Activated CD4-positive, alpha-beta T cell treated with anti-CD3 and anti-CD28 coated beads for 36 hours (primary cell): ENCODE data around the gene MOV10. TPM values are rescaled to one million over a fixed set of nuclear protein-coding genes. Genes with fewer than 3 reads are reported as not detected.

Experiments
- ATAC-seq: fragments of 200-7000 bp; cut with Tn5 transposase; one replicate; pipeline ENCODE4 v1.10.0; 2021; ENCODE audit warnings: mild to moderate bottlenecking, moderate library complexity
- CTCF ChIA-PET: fragments of 350-600 bp; sonication (Branson Sonifier 250); formaldehyde crosslinking; loops from one replicate; lab custom pipeline; 2021; ENCODE audit warnings: antibody characterized with exemption; lab: Charles Lee
- POLR2A ChIA-PET: fragments of 350-600 bp; sonication (Branson Sonifier 250); formaldehyde crosslinking; loops from one replicate; lab custom pipeline; 2021; ENCODE audit warnings: antibody characterized with exemption, inconsistent platforms; lab: Charles Lee
- DNase-seq: peaks from one replicate; pipeline ENCODE4 v3.0.0-alpha.2; 2020
- H3K27ac Mint-ChIP-seq: one replicate; pipeline ENCODE4 v1.8.0; 2021; ENCODE audit warnings: mixed read lengths
- H3K27me3 Mint-ChIP-seq: one replicate; pipeline ENCODE4 v1.8.0; 2021; ENCODE audit warnings: mixed read lengths
- H3K36me3 Mint-ChIP-seq: one replicate; pipeline ENCODE4 v1.8.0; 2021; ENCODE audit warnings: low read depth, mixed read lengths
- H3K4me1 Mint-ChIP-seq: one replicate; pipeline ENCODE4 v1.8.0; 2021; ENCODE audit warnings: mixed read lengths
- H3K4me3 Mint-ChIP-seq: one replicate; pipeline ENCODE4 v1.8.0; 2021; ENCODE audit warnings: mild to moderate bottlenecking, moderate library complexity, mixed read lengths
- H3K9me3 Mint-ChIP-seq: one replicate; pipeline ENCODE4 v1.8.0; 2021; ENCODE audit warnings: low read depth, mixed read lengths
- intact Hi-C, 2 experiments: fragments of 100-400 bp; cut with DNase I in 1 of 2; cut with micrococcal nuclease in 1 of 2; formaldehyde crosslinking; loops; one replicate each; pipeline versions ENCODE4 v1.14.2 to v1.15.1; 2022 to 2024; cut with DNase I, micrococcal nuclease
- total RNA-seq, 2 experiments: library from RNA; stranded (reverse); gene quantifications; one replicate each; pipeline ENCODE4 v1.2.3, GENCODE V29; 2021

MOV10 gene
- total RNA-seq, 2 experiments from 2014 or later = 80.3 to 87.5 TPM

DNA sequence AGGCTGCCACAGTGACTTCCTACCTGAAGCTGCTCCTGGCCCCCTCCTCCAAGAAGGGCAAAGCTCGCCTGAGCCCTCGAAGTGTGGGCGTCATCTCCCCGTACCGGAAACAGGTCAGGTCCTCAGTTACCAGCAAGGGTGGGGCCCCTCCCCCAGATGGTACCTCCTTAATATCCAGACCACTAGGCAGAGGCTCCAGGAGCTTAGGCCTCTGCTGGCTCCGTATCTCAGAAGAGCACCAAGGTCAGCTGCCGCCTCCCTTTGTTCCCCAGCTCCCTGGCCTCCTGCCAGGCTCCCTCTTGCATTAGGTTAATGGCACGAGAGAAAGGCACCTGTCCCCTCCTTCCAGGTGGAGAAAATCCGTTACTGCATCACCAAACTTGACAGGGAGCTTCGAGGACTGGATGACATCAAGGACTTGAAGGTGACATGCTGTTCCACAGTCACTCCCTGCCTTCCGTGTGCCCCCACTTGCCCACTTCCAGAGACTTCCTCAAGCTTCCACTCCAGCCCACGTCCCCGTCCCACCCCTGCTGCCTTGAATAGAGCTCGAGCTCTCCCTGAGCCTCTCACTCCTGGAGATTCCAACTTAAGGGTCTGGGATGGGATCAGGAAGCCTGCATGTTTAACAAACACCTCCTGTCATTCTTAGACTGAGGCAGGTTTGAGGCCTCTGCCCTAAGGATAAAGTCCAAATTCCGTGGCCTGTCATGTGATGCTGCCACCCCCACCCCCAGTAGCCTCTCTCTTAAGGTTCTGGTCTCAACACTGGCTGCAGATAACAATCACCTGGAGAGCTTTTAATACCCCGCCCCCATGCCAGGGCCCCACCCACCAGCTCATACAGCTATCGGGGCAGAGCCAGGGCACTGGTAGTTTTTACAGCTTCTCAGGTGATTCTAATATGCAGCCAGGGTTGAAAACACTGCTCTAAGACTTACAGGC is 24.2 kb downstream of the MOV10 start:
- Mint-ChIP-seq H3K9me3 (no peaks in the 10 kb centered on the region), H3K36me3 (peaks cover 24% of the 10 kb centered on the region), H3K27ac (no peak overlapping the region), H3K4me1 (peaks cover 41% of the 10 kb centered on the region), H3K27me3 (no peaks in the 10 kb centered on the region), H3K4me3 (no peak overlapping the region)
- intact Hi-C loops = no loop called here
- DNase-seq (no peak), ATAC-seq (no peak)
- ChIA-PET CTCF (interaction anchor here (0.9 to 2.0 kb wide), 3 partner anchors 10 to 81 kb away, joined by 3 to 7 read pairs (median 3); partner anchors contain the start of gene PPM1J), POLR2A (no interaction called here)

DNA sequence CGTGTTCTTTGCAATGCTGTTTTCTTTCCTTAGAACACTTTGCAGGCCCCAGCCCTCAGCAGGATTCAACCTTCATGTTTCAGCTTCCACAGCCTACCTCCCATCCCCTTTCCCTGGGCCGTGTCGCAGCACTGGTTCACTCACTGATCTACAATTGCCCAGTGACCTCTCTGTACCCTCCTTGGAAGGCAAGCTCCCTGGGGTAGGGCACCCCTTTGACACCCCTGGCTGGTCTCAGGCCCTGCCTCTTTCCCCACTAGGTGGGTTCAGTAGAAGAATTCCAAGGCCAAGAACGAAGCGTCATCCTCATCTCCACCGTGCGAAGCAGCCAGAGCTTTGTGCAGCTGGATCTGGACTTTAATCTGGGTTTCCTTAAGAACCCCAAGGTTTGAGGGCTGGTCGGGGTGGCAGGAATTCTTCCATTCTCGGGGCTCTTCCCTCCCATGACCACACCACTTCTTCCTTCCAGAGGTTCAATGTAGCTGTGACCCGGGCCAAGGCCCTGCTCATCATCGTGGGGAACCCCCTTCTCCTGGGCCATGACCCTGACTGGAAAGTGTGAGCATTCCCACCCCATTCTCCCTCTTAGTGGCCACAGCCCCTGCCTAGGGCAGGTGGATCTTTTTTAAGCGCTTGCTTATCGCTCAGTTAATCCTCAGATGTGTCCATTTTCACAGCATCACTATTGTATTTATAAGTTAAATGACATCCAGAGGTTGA is 25.1 kb downstream of the MOV10 start:
- ATAC-seq (no peak), DNase-seq (no peak)
- CTCF ChIA-PET = interaction anchor here (0.9 to 1.1 kb wide), 3 partner anchors 9 to 82 kb away, joined by 3 to 5 read pairs (median 3); no protein-coding TSS in a partner anchor
- H3K36me3 Mint-ChIP-seq = peaks cover 22% of the 10 kb centered on the region
- peaks cover 50% of the 10 kb centered on the region for H3K4me1 Mint-ChIP-seq
- H3K9me3 Mint-ChIP-seq = no peaks in the 10 kb centered on the region
- POLR2A ChIA-PET = interaction anchor here (1.2 kb wide), 1 partner anchor 25 kb away, joined by 4 read pairs; the partner anchor contains the start of gene MOV10
- intact Hi-C loops = no loop called here
- no peaks in the 10 kb centered on the region for H3K27me3 Mint-ChIP-seq
- H3K27ac Mint-ChIP-seq = peak overlapping the region; percentile 87
- H3K4me3 Mint-ChIP-seq = no peak overlapping the region

DNA sequence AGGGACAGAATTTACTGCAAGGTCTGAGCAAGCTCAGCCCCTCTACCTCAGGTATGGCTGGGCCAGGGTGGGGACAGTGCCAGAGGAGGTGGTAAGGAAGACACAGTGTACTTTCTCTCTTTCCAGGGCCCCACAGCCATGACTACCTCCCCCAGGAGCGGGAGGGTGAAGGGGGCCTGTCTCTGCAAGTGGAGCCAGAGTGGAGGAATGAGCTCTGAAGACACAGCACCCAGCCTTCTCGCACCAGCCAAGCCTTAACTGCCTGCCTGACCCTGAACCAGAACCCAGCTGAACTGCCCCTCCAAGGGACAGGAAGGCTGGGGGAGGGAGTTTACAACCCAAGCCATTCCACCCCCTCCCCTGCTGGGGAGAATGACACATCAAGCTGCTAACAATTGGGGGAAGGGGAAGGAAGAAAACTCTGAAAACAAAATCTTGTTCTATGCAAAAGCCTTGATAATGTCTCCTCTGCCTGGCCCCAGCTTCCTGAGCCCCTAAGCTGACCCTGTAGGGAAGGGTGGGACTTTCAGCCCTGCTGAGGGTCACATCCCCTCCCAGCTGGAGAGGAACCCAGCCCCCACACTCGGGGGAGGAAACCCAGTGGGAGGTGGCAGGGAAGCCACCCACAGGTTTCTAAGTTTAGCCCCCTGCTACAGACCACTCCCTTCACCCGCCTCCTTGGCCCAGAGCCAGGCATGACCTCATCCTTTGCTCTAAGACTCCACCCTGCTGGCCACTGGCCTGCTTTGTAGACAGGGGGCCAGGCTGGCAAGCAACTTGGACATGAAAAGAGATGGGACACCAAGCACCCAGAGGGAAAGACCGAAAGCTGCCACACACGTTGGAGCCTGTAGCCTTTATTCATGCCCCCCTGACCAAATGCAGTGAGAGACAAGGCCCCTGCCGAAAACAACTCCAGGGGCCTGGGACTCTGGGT is 26.1 kb downstream of the MOV10 start:
- intact Hi-C loops = no loop called here
- Mint-ChIP-seq H3K4me1 (peaks cover 60% of the 10 kb centered on the region), H3K27ac (peak overlapping the region; percentile 87), H3K27me3 (no peaks in the 10 kb centered on the region), H3K9me3 (no peaks in the 10 kb centered on the region), H3K4me3 (no peak overlapping the region), H3K36me3 (peaks cover 19% of the 10 kb centered on the region)
- ChIA-PET POLR2A (interaction anchor here (1.2 kb wide), 1 partner anchor 26 kb away, joined by 4 read pairs; the partner anchor contains the start of gene MOV10), CTCF (interaction anchor here (0.6 to 1.2 kb wide), 6 partner anchors 10 to 133 kb away, joined by 3 to 5 read pairs (median 3); partner anchors contain the start of genes MOV10 and PPM1J)
- no peak for ATAC-seq
- peak; percentile 86 for DNase-seq

DNA sequence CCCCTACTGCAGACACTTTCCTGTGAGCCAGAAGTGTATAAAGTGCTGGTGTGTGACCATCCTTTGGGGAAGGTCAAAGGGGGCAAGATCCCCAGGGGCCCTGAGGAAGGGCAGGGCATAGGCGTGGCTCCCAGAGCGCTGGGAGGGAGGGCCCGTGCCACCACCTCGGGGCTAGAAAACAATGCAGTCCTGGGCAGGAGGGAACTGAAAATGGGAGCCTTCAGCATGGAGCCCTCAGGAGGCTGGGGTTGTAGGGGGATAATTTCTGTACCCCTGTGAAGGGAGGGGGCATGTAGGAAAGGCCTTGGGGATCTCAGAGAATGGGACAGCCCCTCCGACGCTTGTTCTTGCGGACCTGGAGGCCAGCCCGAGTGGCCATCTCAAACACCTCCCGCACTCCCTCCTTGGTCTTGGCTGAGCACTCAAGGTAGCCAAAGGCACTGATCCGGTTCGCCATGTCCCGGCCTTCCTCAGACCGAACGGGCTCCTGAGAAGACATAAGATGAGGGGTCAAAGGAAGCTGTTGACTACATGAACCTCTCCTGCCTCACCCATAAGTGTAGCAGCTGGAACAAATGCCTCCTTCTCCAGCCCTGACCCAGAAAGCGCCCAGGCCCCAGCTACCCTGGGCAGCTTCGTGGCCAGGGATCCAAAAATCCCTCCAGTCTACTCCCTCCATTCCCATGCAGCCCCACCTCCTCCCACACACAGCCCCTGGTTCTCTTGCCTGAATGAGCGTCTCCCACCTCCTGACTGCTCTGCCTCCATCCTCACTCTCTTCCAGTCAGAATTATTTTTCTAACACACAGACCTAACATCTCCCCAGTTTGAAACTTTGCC is 27.0 kb downstream of the MOV10 start:
- no peak overlapping the region for H3K4me3 Mint-ChIP-seq
- ChIA-PET CTCF (interaction anchor here (0.6 to 4.2 kb wide), 5 partner anchors 15 to 320 kb away, joined by 3 to 41 read pairs (median 3); partner anchors contain the start of gene PPM1J), POLR2A (no interaction called here)
- intact Hi-C loops = no loop called here
- peaks cover 66% of the 10 kb centered on the region for H3K4me1 Mint-ChIP-seq
- peak overlapping the region; percentile 87 for H3K27ac Mint-ChIP-seq
- H3K36me3 Mint-ChIP-seq = peaks cover 19% of the 10 kb centered on the region
- DNase-seq (no peak), ATAC-seq (no peak)
- H3K27me3 Mint-ChIP-seq = no peaks in the 10 kb centered on the region
- H3K9me3 Mint-ChIP-seq = no peaks in the 10 kb centered on the region

DNA sequence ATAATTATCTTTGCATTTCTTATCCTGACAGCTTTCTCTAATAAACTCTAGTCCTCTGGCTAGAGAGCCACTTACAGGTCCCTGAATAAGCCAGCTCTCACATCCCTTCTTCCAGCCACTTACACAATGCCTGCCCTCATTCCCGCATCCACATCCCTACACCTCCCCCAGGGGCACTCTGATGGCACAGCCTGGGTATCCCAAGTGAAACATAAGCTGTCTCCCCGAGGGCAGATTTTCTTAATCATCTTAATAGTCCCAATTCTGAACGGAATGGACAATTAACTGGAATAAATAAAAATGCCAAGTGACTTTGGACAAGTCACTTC is 27.6 kb downstream of the MOV10 start:
- CTCF ChIA-PET = interaction anchor here (0.6 to 4.2 kb wide), 3 partner anchors 14 to 321 kb away, joined by 3 to 41 read pairs (median 3); partner anchors contain the start of gene PPM1J
- H3K4me3 Mint-ChIP-seq = no peak overlapping the region
- no peaks in the 10 kb centered on the region for H3K9me3 Mint-ChIP-seq
- ATAC-seq (no peak), DNase-seq (no peak)
- H3K27me3 Mint-ChIP-seq = no peaks in the 10 kb centered on the region
- POLR2A ChIA-PET = no interaction called here
- peaks cover 19% of the 10 kb centered on the region for H3K36me3 Mint-ChIP-seq
- peak overlapping the region; percentile 53 for H3K27ac Mint-ChIP-seq
- intact Hi-C loops = no loop called here
- H3K4me1 Mint-ChIP-seq = peaks cover 66% of the 10 kb centered on the region

DNA sequence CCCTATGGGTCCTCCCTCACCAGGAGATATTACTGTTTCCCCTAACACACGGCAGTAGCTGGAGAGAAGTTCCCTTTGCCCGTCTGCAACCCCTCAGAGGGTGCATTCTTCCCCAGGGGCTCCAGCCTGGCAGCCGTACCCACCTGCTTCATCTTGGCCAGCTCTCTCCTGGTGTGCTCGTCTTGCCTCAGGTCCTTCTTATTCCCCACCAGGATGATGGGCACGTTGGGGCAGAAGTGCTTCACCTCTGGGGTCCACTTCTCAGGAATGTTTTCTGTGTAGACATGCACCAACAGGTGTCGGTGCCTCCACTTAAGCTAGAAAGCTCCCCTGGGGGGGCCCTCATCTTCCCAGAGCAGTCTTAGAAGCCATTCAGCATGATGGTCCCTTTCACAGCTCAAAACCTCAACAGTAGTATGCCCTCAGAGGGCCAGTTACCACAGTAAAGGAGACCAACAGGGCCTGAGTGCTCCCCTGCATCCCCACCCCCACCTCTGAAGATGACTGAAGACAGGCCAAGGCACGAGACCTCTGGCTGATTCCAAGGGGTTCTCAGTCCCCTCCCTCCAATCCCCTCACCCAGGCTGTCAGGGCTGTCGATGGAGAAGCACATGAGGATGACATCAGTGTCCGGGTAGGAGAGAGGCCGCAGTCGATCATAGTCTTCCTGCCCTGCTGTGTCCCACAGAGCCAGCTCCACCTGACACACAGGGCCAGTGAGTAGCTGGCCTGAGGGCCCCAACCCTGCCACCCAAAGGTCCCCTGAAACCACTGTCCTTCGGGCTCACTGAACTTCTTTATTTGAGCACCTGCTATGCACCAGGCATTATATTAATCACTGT is 28.2 kb downstream of the MOV10 start:
- Mint-ChIP-seq H3K4me3 (no peak overlapping the region), H3K4me1 (peaks cover 69% of the 10 kb centered on the region), H3K9me3 (no peaks in the 10 kb centered on the region), H3K27ac (no peak overlapping the region), H3K36me3 (peaks cover 19% of the 10 kb centered on the region), H3K27me3 (no peaks in the 10 kb centered on the region)
- CTCF ChIA-PET = interaction anchor here (1.2 to 4.2 kb wide), 2 partner anchors 14 to 321 kb away, joined by 3 to 41 read pairs; partner anchors contain the start of gene PPM1J
- ATAC-seq (no peak), DNase-seq (no peak)
- POLR2A ChIA-PET = interaction anchor here (0.9 kb wide), 1 partner anchor 8 kb away, joined by 3 read pairs; no protein-coding TSS in a partner anchor
- intact Hi-C loops = no loop called here

DNA sequence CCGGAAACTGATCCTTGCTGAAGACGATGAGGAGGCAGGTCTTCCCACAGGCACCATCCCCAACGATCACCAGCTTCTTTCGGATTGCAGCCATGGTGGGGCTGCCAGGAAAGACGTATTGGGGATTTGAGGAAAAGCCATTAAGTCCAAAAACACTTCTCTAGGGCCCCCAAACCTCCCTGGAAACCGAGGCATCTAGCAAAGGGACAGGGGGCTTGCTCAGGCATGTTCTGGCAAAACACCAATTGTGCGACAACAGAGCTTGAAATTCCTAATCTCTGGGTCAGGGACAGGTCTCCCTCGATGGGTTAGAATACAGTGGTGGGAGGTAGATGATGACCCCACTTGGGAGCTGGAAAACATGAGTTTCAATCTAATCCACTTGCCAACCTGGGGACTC is 29.2 kb downstream of the MOV10 start:
- Mint-ChIP-seq H3K4me3 (no peak overlapping the region), H3K9me3 (no peaks in the 10 kb centered on the region), H3K27me3 (peaks cover 2% of the 10 kb centered on the region), H3K36me3 (peaks cover 19% of the 10 kb centered on the region), H3K4me1 (peaks cover 70% of the 10 kb centered on the region), H3K27ac (no peak overlapping the region)
- intact Hi-C loops = loop anchor here (1.0 to 2.0 kb wide), 4 partner anchors 29 to 313 kb away; partner anchors contain the start of genes MOV10 (in 2 of the 2), CAPZA1 (in 1 of the 2) and ST7L (in 1 of the 2)
- DNase-seq (no peak), ATAC-seq (no peak)
- POLR2A ChIA-PET = interaction anchor here (1.0 to 2.7 kb wide), 2 partner anchors 11 to 29 kb away, joined by 4 to 19 read pairs; partner anchors contain the start of gene MOV10
- CTCF ChIA-PET = interaction anchor here (0.9 to 4.2 kb wide), 6 partner anchors 13 to 312 kb away, joined by 3 to 41 read pairs (median 7); partner anchors contain the start of genes MOV10 and PPM1J

DNA sequence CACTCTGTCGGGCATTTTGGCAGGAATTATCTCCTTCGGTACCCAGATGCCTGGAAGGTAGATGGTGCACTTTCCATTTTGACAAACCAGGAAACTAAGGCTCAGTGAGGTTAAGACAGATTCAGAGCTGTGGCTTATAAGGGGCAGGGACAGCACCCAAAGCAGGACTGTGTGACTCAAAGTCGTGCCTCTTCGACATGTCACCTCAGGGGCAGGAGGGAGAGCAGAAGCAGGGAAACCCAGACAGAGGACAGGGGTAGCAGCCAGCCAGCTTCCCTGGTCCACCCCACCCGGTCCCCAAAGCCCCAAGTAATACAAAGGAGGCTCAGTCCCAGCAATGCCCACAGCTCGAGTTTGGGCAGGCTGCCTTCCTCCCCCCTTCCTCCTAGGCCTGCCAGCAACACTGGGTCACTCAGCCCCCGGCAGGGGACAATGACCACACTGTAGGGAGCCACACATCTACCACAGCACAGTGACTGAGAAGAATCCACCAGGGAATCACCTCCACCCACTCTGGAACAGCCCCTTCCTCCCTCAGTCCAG is 30.0 kb downstream of the MOV10 start:
- Mint-ChIP-seq H3K4me1 (peaks cover 69% of the 10 kb centered on the region), H3K27me3 (peaks cover 2% of the 10 kb centered on the region), H3K36me3 (peaks cover 16% of the 10 kb centered on the region), H3K27ac (peak overlapping the region; percentile 83), H3K9me3 (no peaks in the 10 kb centered on the region), H3K4me3 (peak overlapping the region; percentile 58)
- DNase-seq (peak; percentile 73), ATAC-seq (peak; percentile 66)
- intact Hi-C loops = loop anchor here (1.0 to 2.0 kb wide), 4 partner anchors 30 to 314 kb away; partner anchors contain the start of genes MOV10 (in 2 of the 2), CAPZA1 (in 1 of the 2) and ST7L (in 1 of the 2)
- ChIA-PET CTCF (interaction anchor here (0.7 to 4.2 kb wide), 9 partner anchors 12 to 332 kb away, joined by 3 to 41 read pairs (median 5); partner anchors contain the start of genes MOV10, PPM1J and WNT2B), POLR2A (interaction anchor here (0.6 to 2.7 kb wide), 4 partner anchors 10 to 295 kb away, joined by 3 to 19 read pairs (median 4); partner anchors contain the start of gene MOV10)
